Mesenchymal stem cell (in vitro differentiated cells and primary cell): Measurements from ENCODE around the gene LAMC2.
"Not testable (repeated sequence)": the region's sequence is repeated elsewhere in the genome, so short reads cannot be mapped to it uniquely, and the experiment has no call there.

Source experiments
- DNase-seq: peaks from one replicate; pipeline ENCODE4 v3.0.0-alpha.2; 2013
- H2AFZ ChIP-seq: one replicate; pipeline ENCODE4 v1.6.1; 2013; ENCODE audit warnings: low read depth, mild to moderate bottlenecking, control low read depth, inconsistent platforms, low read length, moderate library complexity
- H2AK5ac ChIP-seq: 2 replicates; pipeline ENCODE4 v1.6.1; 2013; ENCODE audit warnings: low read length, moderate library complexity, mild to moderate bottlenecking, inconsistent platforms; ENCODE audit not compliant: severe bottlenecking
- H2BK120ac ChIP-seq: one replicate; pipeline ENCODE4 v1.6.1; 2013; ENCODE audit warnings: low read depth, mild to moderate bottlenecking, inconsistent platforms, low read length, moderate library complexity
- H2BK12ac ChIP-seq, 2 experiments: one replicate each; pipeline ENCODE4 v1.6.1; 2013; ENCODE audit warnings: inconsistent platforms in 2 of 2, low read length in 2 of 2, mild to moderate bottlenecking in 2 of 2, moderate library complexity in 2 of 2, control low read depth in 1 of 2
- H2BK15ac ChIP-seq: one replicate; pipeline ENCODE4 v1.6.1; 2013; ENCODE audit warnings: mild to moderate bottlenecking, low read depth, inconsistent platforms; ENCODE audit not compliant: poor library complexity, severe bottlenecking
- H2BK5ac ChIP-seq: 2 replicates; pipeline ENCODE4 v1.6.1; 2013; ENCODE audit warnings: low read depth, mild to moderate bottlenecking, low read length, control low read depth, inconsistent platforms; ENCODE audit not compliant: poor library complexity, severe bottlenecking
- H3K14ac ChIP-seq, 2 experiments: one replicate each; pipeline ENCODE4 v1.6.1; 2013; ENCODE audit warnings: inconsistent platforms in 2 of 2, low read length in 2 of 2, control low read depth in 1 of 2, mild to moderate bottlenecking in 1 of 2, moderate library complexity in 1 of 2
- H3K18ac ChIP-seq, 2 experiments: one replicate each; pipeline ENCODE4 v1.6.1; 2013; ENCODE audit warnings: inconsistent platforms in 2 of 2, low read length in 2 of 2, control low read depth in 1 of 2, low read depth in 1 of 2, mild to moderate bottlenecking in 1 of 2
- H3K23ac ChIP-seq, 2 experiments: one replicate each; pipeline ENCODE4 v1.6.1; 2013; ENCODE audit warnings: inconsistent platforms in 2 of 2, low read length in 2 of 2, mild to moderate bottlenecking in 2 of 2, moderate library complexity in 2 of 2, control low read depth in 1 of 2
- H3K27ac ChIP-seq: 2 replicates; pipeline ENCODE4 v1.5.1; 2013; ENCODE audit warnings: mild to moderate bottlenecking, moderate library complexity, low read length, control low read depth, inconsistent platforms; ENCODE audit not compliant: poor library complexity, severe bottlenecking
- H3K27me3 ChIP-seq, 2 experiments: 2 replicates each; pipeline versions ENCODE4 v1.6.1 to v1.7.0; 2013; ENCODE audit warnings: low read length in 2 of 2, mild to moderate bottlenecking in 2 of 2, moderate library complexity in 2 of 2, control low read depth in 1 of 2, inconsistent platforms in 1 of 2; ENCODE audit not compliant: control insufficient read depth in 1 of 2, insufficient read depth in 1 of 2
- H3K36me3 ChIP-seq, 2 experiments: 2 replicates each; pipeline versions ENCODE4 v1.6.1 to v1.7.0; 2013; ENCODE audit warnings: low read length in 2 of 2, control low read depth in 1 of 2, inconsistent platforms in 1 of 2, low read depth in 1 of 2, mild to moderate bottlenecking in 1 of 2; ENCODE audit not compliant: insufficient read depth in 2 of 2, control insufficient read depth in 1 of 2
- H3K4ac ChIP-seq, 2 experiments: one replicate each; pipeline ENCODE4 v1.6.1; 2013; ENCODE audit warnings: inconsistent platforms in 2 of 2, low read length in 2 of 2, mild to moderate bottlenecking in 2 of 2, moderate library complexity in 2 of 2, control low read depth in 1 of 2, low read depth in 1 of 2
- H3K4me1 ChIP-seq: 2 replicates; pipeline ENCODE4 v1.6.1; 2013; ENCODE audit warnings: low read depth, low read length, control low read depth; ENCODE audit not compliant: control insufficient read depth, insufficient read depth
- H3K4me2 ChIP-seq: 2 replicates; pipeline ENCODE4 v1.6.1; 2013; ENCODE audit warnings: low read length, mild to moderate bottlenecking, inconsistent platforms; ENCODE audit not compliant: poor library complexity, severe bottlenecking
- H3K4me3 ChIP-seq, 2 experiments: 2 replicates each; pipeline versions ENCODE4 v1.5.1 to v1.7.0; 2013; ENCODE audit warnings: low read length in 2 of 2, mild to moderate bottlenecking in 2 of 2, control low read depth in 1 of 2, low read depth in 1 of 2; ENCODE audit not compliant: insufficient read depth in 1 of 2
- H3K79me1 ChIP-seq: replicated peaks from 2 replicates; pipeline ENCODE4 v1.6.1; 2013; ENCODE audit warnings: mild to moderate bottlenecking, control low read depth, low read length, inconsistent platforms; ENCODE audit not compliant: poor library complexity, severe bottlenecking
- H3K9ac ChIP-seq: 2 replicates; pipeline ENCODE4 v1.7.0; 2013; ENCODE audit warnings: mild to moderate bottlenecking, low read length, moderate library complexity
- H3K9me3 ChIP-seq: 2 replicates; pipeline ENCODE4 v1.7.0; 2013; ENCODE audit warnings: mild to moderate bottlenecking, low read length; ENCODE audit not compliant: control insufficient read depth
- H4K8ac ChIP-seq: one replicate; pipeline ENCODE4 v1.6.1; 2013; ENCODE audit warnings: inconsistent platforms, mild to moderate bottlenecking, low read length, moderate library complexity
- H4K91ac ChIP-seq: one replicate; pipeline ENCODE4 v1.6.1; 2013; ENCODE audit warnings: mild to moderate bottlenecking, low read length, inconsistent platforms
- WGBS: methylation state at CpG from one replicate; pipeline ENCODE4 v1.1.7; 2013; ENCODE audit warnings: mixed read lengths; 5-methylcytosine and 5-hydroxymethylcytosine counted together

LAMC2 gene

GRCh38 chr1:183240526-183240825, 54.4 kb downstream of the LAMC2 start:
- H4K8ac ChIP-seq = no peak overlapping the region
- H2BK5ac ChIP-seq = no peak overlapping the region
- no peak overlapping the region for H3K4me2 ChIP-seq
- H2BK12ac ChIP-seq = no peak overlapping the region
- H3K27ac ChIP-seq = no peak overlapping the region
- H2AFZ ChIP-seq = no peak overlapping the region
- H3K36me3 ChIP-seq = no peaks in the 10 kb centered on the region
- H3K27me3 ChIP-seq = no peaks in the 10 kb centered on the region
- H3K4me1 ChIP-seq = peaks cover 1% of the 10 kb centered on the region
- H2BK120ac ChIP-seq = no peak overlapping the region
- no peak overlapping the region for H3K4ac ChIP-seq
- H3K9me3 ChIP-seq = no peaks in the 10 kb centered on the region
- no peak overlapping the region for H2BK15ac ChIP-seq
- H3K18ac ChIP-seq = no peak overlapping the region
- H3K14ac ChIP-seq = no peak overlapping the region
- no peaks in the 10 kb centered on the region for H3K79me1 ChIP-seq
- peak overlapping the region; percentile 83 for H3K9ac ChIP-seq
- no peak for DNase-seq
- peak overlapping the region in 1 of 2 experiments; percentile 22 for H3K4me3 ChIP-seq
- H2AK5ac ChIP-seq = no peak overlapping the region
- 89% methylated on average over 4 of the region's 4 CpGs for WGBS
- H3K23ac ChIP-seq = no peak overlapping the region
- no peak overlapping the region for H4K91ac ChIP-seq

- H3K4me2 ChIP-seq, H3K27me3 ChIP-seq, H2AK5ac ChIP-seq, H3K14ac ChIP-seq, DNase-seq, H2BK120ac ChIP-seq, H3K36me3 ChIP-seq, H3K4me1 ChIP-seq, H3K9me3 ChIP-seq, H3K4me3 ChIP-seq, H2BK15ac ChIP-seq, H3K23ac ChIP-seq, H4K91ac ChIP-seq, H3K79me1 ChIP-seq, H2BK5ac ChIP-seq, H2AFZ ChIP-seq, H3K18ac ChIP-seq, H3K27ac ChIP-seq, H3K4ac ChIP-seq, H2BK12ac ChIP-seq, H4K8ac ChIP-seq: not testable (repeated sequence)
- peak overlapping the region; percentile 83 for H3K9ac ChIP-seq
- WGBS = 99% methylated on average over 7 of the region's 8 CpGs
Observed at GRCh38 chr1:183240853-183241252, 54.8 kb downstream of the LAMC2 start.

- 71% methylated on average over 3 of the region's 3 CpGs for WGBS
Observed at GRCh38 chr1:183241471-183241870, 55.4 kb downstream of the LAMC2 start.

GRCh38 chr1:183242556-183242955, 56.5 kb downstream of the LAMC2 start:
- Histone ChIP-seq H3K36me3 (no peaks in the 10 kb centered on the region), H4K91ac (no peak overlapping the region), H3K14ac (no peak overlapping the region), H4K8ac (no peak overlapping the region), H3K9me3 (no peaks in the 10 kb centered on the region), H3K23ac (no peak overlapping the region), H3K27me3 (no peaks in the 10 kb centered on the region), H2AK5ac (no peak overlapping the region), H3K79me1 (no peaks in the 10 kb centered on the region), H2BK5ac (no peak overlapping the region), H3K27ac (no peak overlapping the region), H2AFZ (no peak overlapping the region), H3K4me1 (no peaks in the 10 kb centered on the region), H3K4ac (no peak overlapping the region), H2BK120ac (no peak overlapping the region), H2BK15ac (no peak overlapping the region), H3K4me2 (no peak overlapping the region), H3K9ac (peak overlapping the region; percentile 83), H3K4me3 (no peak overlapping the region), H3K18ac (no peak overlapping the region), H2BK12ac (no peak overlapping the region)
- DNase-seq = no peak
- 38% methylated on average over 2 of the region's 3 CpGs for whole genome bisulfite sequencing

More at GRCh38 chr1:183241471-183241870, 55.4 kb downstream of the LAMC2 start:
- Histone ChIP-seq H4K8ac (no peak overlapping the region), H3K23ac (no peak overlapping the region), H3K4me1 (no peaks in the 10 kb centered on the region), H2BK12ac (no peak overlapping the region), H3K9me3 (no peaks in the 10 kb centered on the region), H2BK15ac (no peak overlapping the region), H3K27ac (no peak overlapping the region), H3K9ac (peak overlapping the region; percentile 83), H3K18ac (no peak overlapping the region), H2AFZ (no peak overlapping the region), H4K91ac (no peak overlapping the region), H3K4me3 (peak overlapping the region in 1 of 2 experiments; percentile 17), H2BK5ac (no peak overlapping the region), H3K27me3 (no peaks in the 10 kb centered on the region), H3K36me3 (no peaks in the 10 kb centered on the region), H3K14ac (no peak overlapping the region), H3K4ac (no peak overlapping the region), H3K4me2 (no peak overlapping the region), H2AK5ac (no peak overlapping the region), H3K79me1 (no peaks in the 10 kb centered on the region), H2BK120ac (no peak overlapping the region)
- DNase-seq = no peak
